Left ventricle myocardium inferior (tissue), 1 donor: Measurements from ENCODE around the gene WDR62. TPM values are rescaled to one million over a fixed set of nuclear protein-coding genes. Genes with fewer than 3 reads are reported as not detected.
"Not testable (repeated sequence)": the region's sequence is repeated elsewhere in the genome, so short reads cannot be mapped to it uniquely, and the experiment has no call there.

ENCODE experiments used
- DNase-seq: peaks from one replicate; pipeline ENCODE4 v3.0.0-alpha.2; 2020
- H3K27ac ChIP-seq: fragments of 200-600 bp; replicated peaks from 2 replicates; pipeline ENCODE4 v1.8.0; 2021
- H3K27me3 ChIP-seq: fragments of 200-600 bp; 2 replicates; pipeline ENCODE4 v1.8.0; 2021; ENCODE audit warnings: low read depth
- H3K36me3 ChIP-seq: fragments of 200-600 bp; 2 replicates; pipeline ENCODE4 v1.8.0; 2021
- H3K4me1 ChIP-seq: fragments of 200-600 bp; 2 replicates; pipeline ENCODE4 v1.8.0; 2021
- H3K4me3 ChIP-seq: fragments of 200-600 bp; 2 replicates; pipeline ENCODE4 v1.8.0; 2021; ENCODE audit warnings: mild to moderate bottlenecking, moderate library complexity
- H3K9me3 ChIP-seq: fragments of 200-600 bp; replicated peaks from 2 replicates; pipeline ENCODE4 v1.8.0; 2021
- intact Hi-C: fragments of 100-400 bp; cut with micrococcal nuclease; formaldehyde crosslinking; loops from one replicate; pipeline ENCODE4 v1.11.0; 2022
- total RNA-seq: library from RNA; stranded (reverse); fragmentation: NEBNext Ultra II Directional; extraction: Animal tissue kit (Norgen Biotek cat#: 25700); gene quantifications from one replicate; pipeline ENCODE4 v1.2.1, GENCODE V29; 2021
- TF ChIP-seq, protein P1 (sequence below): fragments of 200-600 bp; IDR thresholded peaks from 2 replicates; pipeline ENCODE4 v1.8.0; 2021; ENCODE audit warnings: antibody characterized with exemption, mild to moderate bottlenecking, borderline replicate concordance
- donor health status: DM: no; HTN: yes; CAD: no; lungs with severe emphysema.

Gene WDR62
- total RNA-seq, 1 donor from 2014 or later: 17.7 TPM

DNA sequence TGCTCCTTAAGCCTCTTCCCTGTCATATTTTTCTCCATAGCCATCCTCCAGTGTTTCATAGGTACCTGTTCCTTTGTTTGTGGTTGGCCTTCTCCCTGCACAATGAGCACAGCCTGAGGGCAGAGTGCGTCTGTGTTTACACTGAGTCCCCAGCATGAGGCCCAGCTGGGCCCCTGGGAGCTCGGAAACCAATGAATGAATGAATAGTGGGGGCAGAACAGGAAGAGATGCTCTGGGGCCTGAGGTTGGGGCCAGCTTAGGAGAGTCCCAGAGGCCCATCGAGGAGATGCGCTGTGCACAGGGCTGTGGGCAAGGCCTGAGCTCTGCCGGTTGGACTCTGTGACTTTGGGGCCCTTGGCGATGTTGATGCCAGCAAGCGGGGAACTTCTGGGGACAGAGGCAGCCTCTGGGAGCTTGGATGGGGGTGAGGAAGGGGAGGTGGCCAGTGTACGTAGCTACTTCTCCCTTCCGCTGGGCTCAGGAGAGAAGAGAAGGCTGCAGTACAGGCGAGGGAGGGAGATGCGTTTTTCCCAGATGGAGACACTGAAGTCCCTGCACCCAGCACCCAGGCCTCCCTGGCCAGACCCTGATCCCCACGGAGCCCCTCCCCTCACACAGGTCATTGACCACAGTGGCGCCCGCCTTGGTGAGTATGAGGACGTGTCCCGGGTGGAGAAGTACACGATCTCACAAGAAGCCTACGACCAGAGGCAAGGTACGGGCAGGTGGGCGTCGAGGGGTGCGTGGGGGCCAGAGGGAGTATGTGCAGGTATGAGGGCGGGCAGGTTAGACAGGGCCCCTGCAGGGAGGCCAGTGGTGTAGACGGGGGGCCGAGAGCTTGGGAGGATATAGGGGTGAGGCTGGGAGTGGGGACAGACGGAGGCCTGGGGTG lies 65.6 kb downstream of the WDR62 start:
- peaks cover 63% of the 10 kb centered on the region for H3K36me3 ChIP-seq
- H3K27me3 ChIP-seq: no peaks in the 10 kb centered on the region
- DNase-seq: no peak
- intact Hi-C loops: no loop called here
- H3K9me3 ChIP-seq: no peaks in the 10 kb centered on the region
- peaks cover 20% of the 10 kb centered on the region for H3K4me1 ChIP-seq
- H3K27ac ChIP-seq: no peak overlapping the region
- no peak overlapping the region for H3K4me3 ChIP-seq
- TF ChIP-seq, protein P1, sequence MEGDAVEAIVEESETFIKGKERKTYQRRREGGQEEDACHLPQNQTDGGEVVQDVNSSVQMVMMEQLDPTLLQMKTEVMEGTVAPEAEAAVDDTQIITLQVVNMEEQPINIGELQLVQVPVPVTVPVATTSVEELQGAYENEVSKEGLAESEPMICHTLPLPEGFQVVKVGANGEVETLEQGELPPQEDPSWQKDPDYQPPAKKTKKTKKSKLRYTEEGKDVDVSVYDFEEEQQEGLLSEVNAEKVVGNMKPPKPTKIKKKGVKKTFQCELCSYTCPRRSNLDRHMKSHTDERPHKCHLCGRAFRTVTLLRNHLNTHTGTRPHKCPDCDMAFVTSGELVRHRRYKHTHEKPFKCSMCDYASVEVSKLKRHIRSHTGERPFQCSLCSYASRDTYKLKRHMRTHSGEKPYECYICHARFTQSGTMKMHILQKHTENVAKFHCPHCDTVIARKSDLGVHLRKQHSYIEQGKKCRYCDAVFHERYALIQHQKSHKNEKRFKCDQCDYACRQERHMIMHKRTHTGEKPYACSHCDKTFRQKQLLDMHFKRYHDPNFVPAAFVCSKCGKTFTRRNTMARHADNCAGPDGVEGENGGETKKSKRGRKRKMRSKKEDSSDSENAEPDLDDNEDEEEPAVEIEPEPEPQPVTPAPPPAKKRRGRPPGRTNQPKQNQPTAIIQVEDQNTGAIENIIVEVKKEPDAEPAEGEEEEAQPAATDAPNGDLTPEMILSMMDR: no peak

DNA sequence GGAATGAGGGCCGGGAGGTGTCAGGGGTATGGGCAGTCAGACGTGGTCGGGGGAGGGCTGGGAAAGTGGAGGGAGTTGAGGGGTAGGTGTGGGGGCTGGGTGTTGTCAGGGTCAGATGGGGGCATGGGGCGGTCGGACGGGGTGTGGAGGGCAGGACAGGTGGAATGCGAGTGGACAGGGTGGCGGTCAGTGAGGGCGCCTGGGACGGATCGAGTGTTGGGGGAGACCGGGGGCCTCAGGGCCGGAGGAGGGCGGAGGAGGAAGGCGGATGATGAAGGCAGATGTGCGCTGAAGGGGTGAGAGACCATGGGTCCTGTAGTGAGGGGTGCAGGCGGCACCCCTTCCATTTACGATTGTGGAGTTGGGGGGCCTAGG lies 66.3 kb downstream of the WDR62 start:
- Histone ChIP-seq H3K9me3 (no peaks in the 10 kb centered on the region), H3K27ac (no peak overlapping the region), H3K4me1 (peaks cover 14% of the 10 kb centered on the region), H3K4me3 (no peak overlapping the region), H3K36me3 (peaks cover 69% of the 10 kb centered on the region), H3K27me3 (no peaks in the 10 kb centered on the region)
- DNase-seq: no peak
- TF ChIP-seq, protein P1: no peak
- intact Hi-C loops: no loop called here

DNA sequence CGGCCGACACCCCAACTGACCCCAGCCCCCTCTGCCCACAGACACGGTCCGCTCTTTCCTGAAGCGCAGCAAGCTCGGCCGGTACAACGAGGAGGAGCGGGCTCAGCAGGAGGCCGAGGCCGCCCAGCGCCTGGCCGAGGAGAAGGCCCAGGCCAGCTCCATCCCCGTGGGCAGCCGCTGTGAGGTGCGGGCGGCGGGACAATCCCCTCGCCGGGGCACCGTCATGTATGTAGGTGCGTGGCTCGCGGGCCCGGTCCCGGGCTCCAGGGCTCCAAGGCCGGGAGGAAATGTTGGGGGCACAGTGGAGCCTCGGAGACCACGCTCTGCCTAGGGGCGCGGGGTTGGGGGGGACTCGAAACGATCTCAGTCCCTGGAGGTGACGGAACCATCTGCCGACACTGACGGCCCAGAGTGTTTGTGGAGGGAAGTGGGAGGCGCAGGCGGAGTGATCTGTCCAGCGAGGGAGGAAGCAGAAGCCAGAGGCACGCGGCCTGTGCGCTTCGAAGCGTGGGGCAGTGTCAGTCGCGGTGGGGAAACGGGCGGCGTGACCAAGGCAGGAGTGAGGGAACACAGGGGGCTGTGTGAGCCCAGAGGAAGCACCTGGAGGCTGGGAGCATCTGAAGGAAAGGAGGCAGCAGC lies 66.9 kb downstream of the WDR62 start:
- DNase-seq: no peak
- H3K27ac ChIP-seq: no peak overlapping the region
- peaks cover 70% of the 10 kb centered on the region for H3K36me3 ChIP-seq
- intact Hi-C loops: no loop called here
- H3K4me1 ChIP-seq: peaks cover 7% of the 10 kb centered on the region
- H3K27me3 ChIP-seq: no peaks in the 10 kb centered on the region
- TF ChIP-seq, protein P1: no peak
- no peak overlapping the region for H3K4me3 ChIP-seq
- no peaks in the 10 kb centered on the region for H3K9me3 ChIP-seq

DNA sequence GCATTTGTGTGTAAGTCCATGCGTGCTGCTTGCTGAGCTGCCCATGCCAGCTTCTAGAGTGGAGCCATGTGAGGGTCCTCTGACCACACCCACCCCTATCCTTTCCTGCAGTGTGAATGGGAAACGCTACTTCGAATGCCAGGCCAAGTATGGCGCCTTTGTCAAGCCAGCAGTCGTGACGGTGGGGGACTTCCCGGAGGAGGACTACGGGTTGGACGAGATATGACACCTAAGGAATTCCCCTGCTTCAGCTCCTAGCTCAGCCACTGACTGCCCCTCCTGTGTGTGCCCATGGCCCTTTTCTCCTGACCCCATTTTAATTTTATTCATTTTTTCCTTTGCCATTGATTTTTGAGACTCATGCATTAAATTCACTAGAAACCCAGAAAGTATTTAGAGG lies 70.9 kb downstream of the WDR62 start:
- no peak overlapping the region for H3K27ac ChIP-seq
- peaks cover 48% of the 10 kb centered on the region for H3K36me3 ChIP-seq
- TF ChIP-seq, protein P1: no peak
- peaks cover 21% of the 10 kb centered on the region for H3K4me1 ChIP-seq
- no peak overlapping the region for H3K4me3 ChIP-seq
- intact Hi-C loops: no loop called here
- DNase-seq: no peak
- H3K9me3 ChIP-seq: no peaks in the 10 kb centered on the region
- H3K27me3 ChIP-seq: no peaks in the 10 kb centered on the region

DNA sequence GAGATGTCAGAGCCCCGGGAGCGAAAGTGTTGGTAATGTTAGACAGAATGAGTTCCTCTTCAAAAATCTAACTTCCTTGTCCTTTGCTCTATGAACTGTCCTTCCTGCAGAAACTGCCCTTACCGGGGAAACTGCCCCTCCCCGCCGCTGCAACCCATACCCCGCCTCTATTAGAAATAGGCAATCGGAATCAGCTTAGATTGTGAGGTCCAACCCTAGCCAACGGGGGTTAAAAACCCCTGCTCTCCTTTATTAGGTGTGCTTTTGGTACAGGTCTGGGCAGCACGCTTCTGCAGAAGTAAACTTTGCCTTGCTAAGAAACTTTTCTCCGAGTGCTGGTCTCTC lies 73.7 kb downstream of the WDR62 start:
- Histone ChIP-seq H3K27ac (peak overlapping the region; percentile 94), H3K36me3 (peaks cover 26% of the 10 kb centered on the region), H3K27me3 (no peaks in the 10 kb centered on the region), H3K4me1 (peaks cover 26% of the 10 kb centered on the region), H3K4me3 (peak overlapping the region; percentile 65), H3K9me3 (no peaks in the 10 kb centered on the region)
- TF ChIP-seq, protein P1: no peak
- intact Hi-C loops: no loop called here
- peak; percentile 39 for DNase-seq

DNA sequence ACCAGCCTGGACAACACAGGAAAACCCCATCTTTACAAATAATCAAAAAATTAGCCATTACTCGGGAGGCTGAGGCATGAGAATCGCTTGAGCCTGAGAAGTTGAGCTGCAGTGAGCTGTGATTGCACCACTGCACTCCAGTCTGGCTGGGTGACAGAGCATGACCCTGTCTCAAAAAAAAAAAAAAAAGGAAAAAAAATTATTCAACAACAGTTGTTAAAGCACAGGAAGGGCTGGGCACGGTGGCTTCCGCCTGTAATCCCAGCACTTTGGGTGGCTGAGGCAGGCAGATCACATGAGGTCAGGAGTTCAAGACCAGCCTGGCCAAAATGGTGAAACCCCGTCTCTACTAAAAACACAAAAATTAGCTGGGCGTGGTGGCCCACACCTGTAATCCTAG lies 76.5 kb downstream of the WDR62 start:
- H3K27me3 ChIP-seq, H3K36me3 ChIP-seq, H3K4me3 ChIP-seq, H3K9me3 ChIP-seq, H3K27ac ChIP-seq, intact Hi-C loops: not testable (repeated sequence)
- DNase-seq: peak; percentile 30
- H3K4me1 ChIP-seq: peaks cover 30% of the 10 kb centered on the region

DNA sequence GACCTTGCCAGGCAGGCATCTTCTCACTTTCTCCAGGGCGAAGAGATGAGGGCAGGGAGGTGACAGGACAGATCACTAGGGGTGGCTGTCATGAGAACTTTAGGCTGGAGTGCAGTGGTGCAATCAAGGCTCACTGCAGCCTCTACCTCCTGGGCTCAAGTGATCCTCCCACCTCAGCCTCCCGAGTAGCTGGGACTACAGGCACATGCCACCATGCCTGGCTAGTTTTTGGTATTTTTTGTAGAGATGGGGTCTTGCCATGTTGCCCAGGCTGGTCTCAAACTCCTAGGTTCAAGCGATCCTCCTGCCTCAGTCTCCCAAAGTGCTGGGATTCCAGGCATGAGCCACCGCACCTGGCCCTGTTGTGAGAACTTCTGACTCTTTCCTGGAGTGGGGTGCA lies 80.2 kb downstream of the WDR62 start:
- H3K36me3 ChIP-seq, H3K27ac ChIP-seq, DNase-seq, H3K27me3 ChIP-seq, H3K9me3 ChIP-seq, H3K4me3 ChIP-seq, intact Hi-C loops: not testable (repeated sequence)
- peaks cover 30% of the 10 kb centered on the region for H3K4me1 ChIP-seq
